GM04504 (cell line): Measurements from ENCODE around the gene IGSF1.
A peak's percentile ranks its signal among the peaks of the same experiment; 100 is the strongest.

ENCODE experiments used
- DNase-seq: peaks from one replicate; pipeline ENCODE4 v3.0.0-alpha.2; 2012; ENCODE audit warnings: low read depth

The IGSF1 gene

DNA sequence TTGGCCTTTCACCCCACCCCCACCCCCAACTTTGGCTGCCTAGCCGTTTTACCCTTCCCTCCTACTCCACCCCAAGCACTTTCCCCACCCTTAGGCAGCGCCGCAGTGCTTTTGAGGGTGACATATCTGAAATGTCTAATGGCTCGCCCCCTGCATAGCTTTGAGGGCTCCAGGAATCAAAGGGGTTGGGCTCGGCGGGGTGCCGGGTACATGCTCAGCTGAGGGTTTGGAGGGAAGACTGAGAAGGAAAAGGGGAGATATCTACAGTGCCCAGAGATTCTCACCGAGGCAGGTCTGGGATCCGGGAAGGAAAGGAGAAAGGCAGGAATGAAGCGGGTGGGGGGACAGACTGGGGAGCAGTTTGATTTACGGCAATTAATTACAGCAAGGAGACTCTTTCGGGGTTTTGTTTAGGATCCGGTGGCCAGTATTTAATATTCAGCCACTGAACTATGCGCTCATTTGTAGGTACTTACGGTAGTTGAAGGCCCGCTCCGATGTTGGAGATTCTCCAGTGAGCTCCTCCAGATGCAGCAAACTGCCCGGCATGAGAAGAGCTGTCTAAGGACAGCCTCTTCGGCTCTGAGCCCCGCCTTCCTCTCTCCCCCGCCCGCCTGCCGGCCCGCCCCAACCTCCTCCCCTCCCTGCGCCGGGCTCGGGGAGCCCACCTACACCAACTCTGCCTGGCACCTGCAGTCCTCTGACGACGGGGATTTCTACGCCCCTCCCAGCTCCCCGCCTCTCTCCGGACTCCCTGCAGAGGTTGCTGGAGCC, at the start of gene IGSF1:
Gene IGSF1, minus strand, starts transcription at position 569 of the 774 bp plus-strand sequence. CDS start 2,632 bp downstream, outside the sequence.
- DNase-seq: peak; percentile 0

DNA sequence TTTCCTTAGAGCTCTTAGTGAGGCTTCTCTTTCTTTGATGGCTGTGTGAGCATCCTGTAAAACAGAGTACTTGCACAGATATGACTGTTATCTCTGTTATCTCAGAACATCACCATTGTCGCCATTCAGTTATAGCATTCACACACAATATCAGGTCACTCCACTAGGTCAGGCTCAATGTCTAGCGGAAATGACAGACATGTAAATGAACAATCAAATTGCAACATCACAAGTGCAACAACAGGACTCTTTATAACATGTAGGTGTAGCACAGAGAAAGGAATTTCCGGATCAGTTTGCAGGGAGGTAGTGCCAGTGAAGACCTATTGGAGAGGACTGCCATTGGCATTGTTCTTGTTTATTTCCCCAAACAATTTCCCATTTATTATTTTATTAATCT, 43.2 kb upstream of the IGSF1 start:
- DNase-seq: no peak

DNA sequence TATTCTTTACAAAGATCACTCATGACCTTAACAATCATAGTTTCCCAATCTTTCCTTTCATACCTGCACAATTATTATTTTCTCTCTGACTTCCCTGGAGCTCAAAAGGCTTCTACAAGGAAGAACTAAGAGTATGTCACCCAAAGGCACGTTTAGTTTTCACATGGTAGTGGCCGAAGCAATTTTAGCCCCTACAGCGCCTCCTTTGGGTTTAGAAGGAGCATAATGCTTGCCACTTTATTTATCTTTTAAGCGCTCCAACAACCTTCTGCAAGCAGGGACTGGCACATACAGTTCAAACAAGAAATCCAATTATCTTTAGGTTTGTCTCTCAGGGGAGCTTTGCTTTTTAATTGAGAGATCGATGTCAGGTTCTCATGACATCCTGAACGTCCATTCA, 42.0 kb upstream of the IGSF1 start:
- DNase-seq: no peak

DNA sequence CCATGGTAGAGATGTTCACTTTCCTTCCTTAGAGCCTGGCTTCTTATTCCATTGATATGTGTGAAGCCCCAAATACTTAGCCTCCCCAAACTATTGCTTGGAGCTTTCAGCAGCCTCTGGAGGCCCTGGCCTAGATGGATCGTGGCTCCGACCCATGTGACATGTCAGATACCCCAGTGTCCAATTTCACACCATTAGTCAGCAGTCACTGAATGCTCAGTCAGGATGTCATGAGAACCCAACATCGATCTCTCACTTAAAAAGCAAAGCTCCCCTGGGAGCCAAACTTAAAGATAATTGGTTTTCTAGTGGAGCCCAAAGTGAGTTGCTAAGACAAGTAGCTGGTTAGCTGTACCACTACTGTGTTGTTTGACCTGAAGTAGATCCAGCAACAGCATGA, 41.6 kb upstream of the IGSF1 start:
- no peak for DNase-seq

DNA sequence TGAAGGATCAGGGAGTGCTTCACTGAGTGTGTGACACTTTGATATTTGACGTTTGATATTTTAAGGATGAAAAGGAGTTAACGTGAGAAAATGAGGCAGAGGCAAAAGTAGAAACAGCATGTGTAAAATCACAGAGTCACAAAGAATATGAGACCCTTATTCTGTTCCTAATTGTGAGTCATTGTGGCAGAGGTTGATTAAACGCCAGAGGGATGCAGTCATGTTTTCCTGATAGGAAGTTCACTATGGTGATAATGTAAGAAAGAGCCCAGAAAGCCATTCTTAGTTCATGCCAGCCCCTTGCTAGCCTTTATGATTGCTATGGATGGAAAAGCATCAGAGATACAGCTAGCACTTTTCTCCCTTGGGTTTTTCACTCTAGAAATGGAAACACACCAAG, 33.5 kb upstream of the IGSF1 start:
- DNase-seq: no peak

DNA sequence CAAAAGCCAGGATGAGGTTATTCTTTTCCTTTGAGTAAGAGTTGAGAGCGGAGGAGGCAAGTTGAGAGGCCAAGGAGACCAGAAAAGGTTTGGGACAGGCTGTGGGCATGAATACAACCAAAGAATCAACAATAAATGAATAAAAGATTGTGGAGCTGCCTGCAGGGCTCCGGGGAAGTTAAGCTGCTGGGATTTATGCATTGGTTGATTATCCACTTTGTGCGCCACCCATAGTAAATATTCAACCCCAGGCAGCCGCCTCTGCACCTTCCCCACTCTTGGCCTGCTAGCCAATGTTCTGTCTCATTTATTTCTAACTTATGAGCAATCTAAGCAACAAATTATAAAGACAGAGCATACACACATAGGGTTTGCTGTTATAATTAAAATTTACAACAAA, 28.2 kb upstream of the IGSF1 start:
- DNase-seq: no peak

- DNase-seq: no peak
These were observed 27.2 kb upstream of the IGSF1 start for GRCh38 chrX:131316260-131316659.

- no peak for DNase-seq
These were observed 19.9 kb upstream of the IGSF1 start for GRCh38 chrX:131308980-131309379.

DNA sequence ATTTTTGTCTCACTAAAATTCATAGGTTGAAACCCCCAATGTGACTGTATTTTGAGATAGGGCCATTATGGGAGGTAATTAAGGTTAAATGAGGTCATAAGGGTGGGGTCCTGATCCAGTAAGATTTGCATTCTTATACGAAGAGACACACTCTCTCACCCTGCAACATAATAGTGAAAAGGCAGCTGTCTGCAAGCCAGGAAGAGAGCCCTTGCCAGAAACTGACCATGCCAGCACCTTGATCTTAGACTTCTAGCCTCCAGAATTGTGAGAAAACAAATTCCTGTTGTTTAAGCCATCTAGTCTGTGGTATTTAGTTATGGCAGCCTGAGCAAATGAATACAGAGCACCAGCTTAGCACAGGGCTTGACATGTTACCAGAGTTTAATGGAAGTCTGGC, 17.5 kb upstream of the IGSF1 start:
- DNase-seq: no peak

DNA sequence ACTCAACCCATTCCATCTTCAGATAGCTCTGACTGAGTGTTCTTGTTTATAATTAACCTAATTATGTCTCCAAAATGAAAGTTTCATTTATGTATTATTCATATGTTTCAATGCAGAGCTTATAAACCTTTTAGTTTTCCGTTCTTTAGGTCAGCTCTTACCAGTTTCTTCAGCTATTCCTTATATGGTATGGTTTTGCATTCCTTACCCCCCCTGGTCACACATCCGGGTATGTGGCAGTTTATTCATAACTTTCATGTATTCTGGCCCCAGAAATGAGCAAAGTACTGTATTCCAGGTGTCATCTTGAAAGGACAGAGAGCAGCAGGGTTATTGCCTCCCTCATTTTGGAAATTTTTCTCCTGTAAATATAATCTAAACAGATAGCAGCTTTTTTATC, 16.8 kb upstream of the IGSF1 start:
- DNase-seq: no peak

GRCh38 chrX:131302701-131303100, 13.6 kb upstream of the IGSF1 start:
- no peak for DNase-seq

- no peak for DNase-seq
These were observed 12.0 kb upstream of the IGSF1 start for GRCh38 chrX:131301155-131301554.

DNA sequence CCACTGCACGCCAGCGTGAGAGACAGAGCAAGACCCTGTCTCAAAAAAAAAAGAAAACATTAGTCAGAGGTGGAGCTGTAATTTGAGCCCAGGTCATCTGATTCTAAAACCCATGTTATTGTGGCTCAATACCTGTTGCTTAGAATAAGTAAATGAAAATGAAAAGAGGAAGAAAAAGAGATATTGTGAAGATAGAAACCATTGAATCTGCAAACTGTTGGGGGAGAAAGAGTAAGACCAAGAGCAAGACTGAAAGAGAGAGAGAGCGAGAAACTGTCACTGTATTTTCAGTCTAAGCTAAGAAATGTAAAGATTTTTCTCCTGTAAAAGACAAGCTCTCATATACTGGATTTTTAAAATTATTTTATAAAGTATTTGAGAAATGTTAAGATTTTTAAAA, 9.7 kb upstream of the IGSF1 start:
- no peak for DNase-seq

GRCh38 chrX:131298036-131298435, 8.9 kb upstream of the IGSF1 start:
- no peak for DNase-seq

DNA sequence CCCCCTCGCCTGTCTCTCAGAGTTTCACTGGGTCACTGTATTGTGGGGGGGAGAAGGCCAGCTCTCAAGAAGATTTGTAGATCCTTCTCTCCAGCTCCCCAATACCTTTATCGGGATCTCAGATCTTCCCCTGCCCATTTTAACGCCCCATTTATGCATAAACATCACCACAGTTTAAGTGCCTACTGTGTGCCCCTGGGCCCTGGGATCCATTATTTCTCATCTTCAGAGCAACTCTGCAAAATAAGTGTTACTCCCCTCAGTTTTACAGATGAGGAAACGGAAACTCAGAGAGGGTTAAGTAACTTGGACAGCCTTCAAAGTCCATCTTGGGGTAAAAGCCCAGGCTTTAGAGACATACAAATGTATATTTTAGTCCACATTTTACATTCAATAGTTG, 421 bp upstream of the IGSF1 start:
- no peak for DNase-seq

GRCh38 chrX:131288188-131288587, 918 bp downstream of the IGSF1 start:
- no peak for DNase-seq

- DNase-seq: no peak
These were observed 1.4 kb downstream of the IGSF1 start for GRCh38 chrX:131287560-131288179.

DNA sequence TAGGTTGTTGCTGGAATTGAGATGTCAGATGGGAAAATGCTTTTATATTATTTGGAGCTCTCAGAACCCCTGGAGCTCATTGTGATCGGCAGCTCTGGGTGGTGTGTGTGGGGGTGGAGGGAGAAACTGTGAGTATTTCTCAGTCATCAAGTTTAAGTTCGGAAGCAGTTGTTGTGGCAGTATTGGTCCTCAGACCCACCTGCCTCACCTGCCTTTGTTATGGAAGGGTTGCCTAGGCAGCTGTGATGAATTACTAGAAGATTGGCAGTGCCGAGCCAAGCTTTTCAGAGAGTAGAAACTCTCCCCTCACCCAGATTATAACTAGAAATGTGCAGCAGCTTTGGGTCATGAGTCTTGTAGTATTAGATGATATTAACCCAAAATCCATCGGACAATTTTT, 9.5 kb downstream of the IGSF1 start:
- no peak for DNase-seq

GRCh38 chrX:131279197-131279596, 9.9 kb downstream of the IGSF1 start:
- no peak for DNase-seq

- no peak for DNase-seq
These were observed 11.5 kb downstream of the IGSF1 start for GRCh38 chrX:131277543-131278136.

- DNase-seq: no peak
These were observed 16.1 kb downstream of the IGSF1 start for GRCh38 chrX:131273011-131273410.

- no peak for DNase-seq
These were observed 17.3 kb downstream of the IGSF1 start for GRCh38 chrX:131271826-131272225.

DNA sequence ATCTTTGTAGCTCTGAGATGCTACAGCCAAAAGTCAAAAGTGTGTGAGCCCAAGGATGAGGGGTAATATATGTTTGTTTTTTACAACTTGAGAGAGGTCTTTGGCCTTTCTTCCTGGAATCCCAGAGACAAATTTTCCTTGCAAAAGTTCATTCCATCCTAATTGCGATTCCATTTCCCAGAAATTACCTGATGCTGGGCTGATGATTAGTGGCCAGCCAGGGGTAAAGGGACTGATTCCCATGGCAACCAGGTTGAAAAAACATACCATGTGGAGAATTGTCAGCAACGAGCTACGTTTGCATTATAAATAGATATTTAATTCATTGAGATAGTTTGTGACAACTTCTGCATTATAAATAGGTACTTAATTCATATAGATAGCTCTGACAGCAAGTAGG, 17.8 kb downstream of the IGSF1 start:
- no peak for DNase-seq

- DNase-seq: no peak
These were observed 19.0 kb downstream of the IGSF1 start for GRCh38 chrX:131270080-131270479.
